ENCODE results near the gene PPP2R1B.

- TF ChIP-seq CTCF (IDR thresholded peaks at IDR 0.05) (no peak), EZH2 (IDR thresholded peaks at IDR 0.05; ENCODE audit: borderline replicate concordance, insufficient read depth, low read depth, low read length, poor library complexity, severe bottlenecking) (no peak)
These were observed 32.5 kb downstream of the PPP2R1B start for GRCh38 chr11:111733611-111734088.
